IPS DF 6.9 (cell line): ENCODE results near the gene TOP3A.

Source experiments
- DNase-seq: peaks from one replicate; pipeline ENCODE4 v3.0.0-alpha.2; 2013; ENCODE audit warnings: low read depth, low spot score
- H3K27ac ChIP-seq: one replicate; pipeline ENCODE4 v1.5.1; 2013; ENCODE audit warnings: low read length, control low read depth
- H3K27me3 ChIP-seq: 2 replicates; pipeline ENCODE4 v1.6.1; 2013; ENCODE audit warnings: mild to moderate bottlenecking, low read length; ENCODE audit not compliant: control insufficient read depth, insufficient read depth
- H3K36me3 ChIP-seq: 2 replicates; pipeline ENCODE4 v1.6.1; 2013; ENCODE audit warnings: low read length; ENCODE audit not compliant: control insufficient read depth, insufficient read depth
- H3K4me1 ChIP-seq: 2 replicates; pipeline ENCODE4 v1.6.1; 2013; ENCODE audit warnings: low read length; ENCODE audit not compliant: control insufficient read depth, insufficient read depth
- H3K4me3 ChIP-seq: 2 replicates; pipeline ENCODE4 v1.5.1; 2013; ENCODE audit warnings: mild to moderate bottlenecking, low read length
- H3K9me3 ChIP-seq: 2 replicates; pipeline ENCODE4 v1.6.1; 2013; ENCODE audit warnings: low read length, inconsistent platforms; ENCODE audit not compliant: control insufficient read depth, insufficient read depth
- WGBS: extraction: QIAGEN DNeasy Blood & Tissue Kit; methylation state at CpG from one replicate; pipeline ENCODE4 v1.1.7; 2013; ENCODE audit warnings: mixed read lengths, missing lambda C conversion rate; ENCODE audit not compliant: insufficient read length, insufficient coverage; 5-methylcytosine and 5-hydroxymethylcytosine counted together

Gene TOP3A

GRCh38 chr17:18224053-18224386, 90.8 kb downstream of the TOP3A start:
- Histone ChIP-seq H3K9me3 (no peaks in the 10 kb centered on the region), H3K36me3 (no peaks in the 10 kb centered on the region), H3K4me3 (no peak overlapping the region; the same call in 1 of the 2 replicates), H3K27me3 (no peaks in the 10 kb centered on the region), H3K27ac (peak overlapping the region; percentile 16), H3K4me1 (peaks cover 3% of the 10 kb centered on the region)
- no CpG with 5 or more reads among the region's 4 CpGs for WGBS
- DNase-seq: no peak
